CD4-positive, CD25-positive, alpha-beta regulatory T cell (primary cell): ENCODE data around the gene IREB2. TPM values are rescaled to one million over a fixed set of nuclear protein-coding genes. Genes with fewer than 3 reads are reported as not detected.
A peak's percentile ranks its signal among the peaks of the same experiment; 100 is the strongest.

ENCODE experiments used
- ATAC-seq, 2 donors: fragments of 150-1000 bp; cut with Tn5 transposase; one replicate each; pipeline ENCODE4 v1.10.0; 2021; ENCODE audit warnings: low read depth in 2 of 2, moderate number of reproducible peaks in 2 of 2, moderate library complexity in 1 of 2
- DNase-seq, 3 donors: peaks; one replicate each; pipeline versions ENCODE4 v3.0.0 to v3.0.0-alpha.2; 2012 to 2022; ENCODE audit warnings: mixed read lengths in 1 of 3
- H3K27ac ChIP-seq: one replicate; pipeline ENCODE4 v1.7.0; 2013; ENCODE audit warnings: mild to moderate bottlenecking, low read length; ENCODE audit not compliant: insufficient read depth, poor library complexity, severe bottlenecking
- H3K27me3 ChIP-seq: one replicate; pipeline ENCODE4 v1.7.0; 2013; ENCODE audit warnings: low read length; ENCODE audit not compliant: control insufficient read depth, insufficient read depth
- H3K36me3 ChIP-seq: one replicate; pipeline ENCODE4 v1.7.0; 2013; ENCODE audit warnings: mild to moderate bottlenecking, low read length, moderate library complexity; ENCODE audit not compliant: control insufficient read depth, insufficient read depth
- H3K4me1 ChIP-seq: 2 replicates; pipeline ENCODE4 v1.7.0; 2013; ENCODE audit warnings: mild to moderate bottlenecking, low read length; ENCODE audit not compliant: insufficient read depth, control insufficient read depth, poor library complexity, severe bottlenecking
- H3K4me3 ChIP-seq: one replicate; pipeline ENCODE4 v1.7.0; 2013; ENCODE audit warnings: low read depth, mild to moderate bottlenecking, low read length, moderate library complexity
- H3K9me3 ChIP-seq, 2 experiments: 1 replicate in 1 of 2; 2 replicates in 1 of 2; pipeline ENCODE4 v1.7.0; 2013; ENCODE audit warnings: low read length in 2 of 2, mild to moderate bottlenecking in 1 of 2, moderate library complexity in 1 of 2; ENCODE audit not compliant: control insufficient read depth in 2 of 2
- H3K27ac Mint-ChIP-seq, 3 donors: one replicate each; pipeline ENCODE4 v1.8.0; 2020 to 2022; ENCODE audit warnings: mild to moderate bottlenecking in 3 of 3, mixed read lengths in 3 of 3, moderate library complexity in 2 of 3
- H3K27me3 Mint-ChIP-seq: one replicate; pipeline ENCODE4 v1.8.0; 2022; ENCODE audit warnings: mild to moderate bottlenecking, mixed read lengths
- H3K36me3 Mint-ChIP-seq: one replicate; pipeline ENCODE4 v1.8.0; 2020; ENCODE audit warnings: mixed read lengths
- H3K4me1 Mint-ChIP-seq, 4 donors: one replicate each; pipeline ENCODE4 v1.8.0; 2020 to 2022; ENCODE audit warnings: mixed read lengths in 4 of 4, mild to moderate bottlenecking in 1 of 4
- H3K4me3 Mint-ChIP-seq, 4 donors: one replicate each; pipeline ENCODE4 v1.8.0; 2020 to 2022; ENCODE audit warnings: mild to moderate bottlenecking in 4 of 4, mixed read lengths in 4 of 4, moderate library complexity in 3 of 4
- H3K9me3 Mint-ChIP-seq, 7 donors: one replicate each; pipeline ENCODE4 v1.8.0; 2020 to 2022; ENCODE audit warnings: mixed read lengths in 7 of 7, mild to moderate bottlenecking in 3 of 7, moderate library complexity in 2 of 7
- polyA plus RNA-seq, 4 donors: library from polyadenylated mRNA; unstranded; fragments of 300-500 nt; fragmentation: Illumina TruSeq; gene quantifications; one replicate each; pipeline ENCODE4 v1.2.3, GENCODE V29; 2021
- total RNA-seq: library from RNA; stranded (reverse); gene quantifications from one replicate; pipeline ENCODE4 v1.2.3, GENCODE V29; 2022

Gene IREB2
- total and polyA plus RNA-seq, 5 donors from 2014 or later: 16.3 to 58.3 (median 18.7) TPM

DNA sequence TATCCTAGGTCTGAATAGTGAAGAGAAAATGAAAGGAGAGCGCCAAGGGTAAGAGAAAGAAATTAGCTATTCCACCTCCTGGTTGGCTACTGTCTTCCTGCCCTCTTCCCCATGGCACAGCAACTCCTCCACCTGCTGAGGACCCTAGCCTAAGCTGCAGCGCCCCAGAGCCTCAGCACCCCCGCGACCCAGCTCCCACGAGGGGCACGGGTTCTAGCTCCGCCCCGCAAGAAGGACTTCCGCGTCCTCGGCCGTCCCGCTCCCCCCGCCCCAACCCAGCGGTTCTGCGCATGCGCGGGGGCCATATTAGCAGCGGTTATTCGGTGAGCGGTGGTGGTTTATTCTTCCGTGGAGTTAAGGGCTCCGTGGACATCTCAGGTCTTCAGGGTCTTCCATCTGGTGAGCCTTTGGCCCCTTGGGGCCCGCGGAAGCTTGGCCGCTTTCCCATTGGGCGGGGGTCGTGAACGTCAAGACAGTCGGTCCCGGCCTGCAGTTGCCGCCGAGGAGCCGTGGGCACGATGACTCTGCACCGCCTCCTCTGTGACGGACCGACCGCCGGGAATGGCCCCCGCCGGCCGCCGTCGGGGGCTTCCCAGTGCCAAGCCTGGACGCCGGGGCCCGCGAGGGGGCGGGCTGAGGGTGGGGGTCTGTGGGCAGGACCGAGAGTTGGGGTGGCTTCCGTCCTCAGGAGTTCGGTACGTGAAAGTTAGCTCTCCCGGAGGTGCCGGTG is 102.3 kb downstream of the IREB2 start, which contains the start of gene PSMA4:
Gene PSMA4 (plus strand): TSS at position 304 of the 730 bp plus-strand sequence. CDS start 1,484 bp downstream, outside the sequence.
- Mint-ChIP-seq H3K36me3 (peaks cover 18% of the 10 kb centered on the region), H3K9me3 (no peaks in the 10 kb centered on the region), H3K4me1 (peaks cover 6 to 40% (median 26%) of the 10 kb centered on the region in 4 donors), H3K4me3 (peak within 1 kb of the TSS; percentile 88 to 97 (median 95)), H3K27me3 (peaks cover 6% of the 10 kb centered on the region), H3K27ac (peak within 1 kb of the TSS; percentile 96 to 99 (median 99))
- Histone ChIP-seq H3K4me3 (peak within 1 kb of the TSS; percentile 99), H3K27ac (peak within 1 kb of the TSS; percentile 96), H3K27me3 (no peaks in the 10 kb centered on the region), H3K9me3 (no peaks in the 10 kb centered on the region), H3K4me1 (peaks cover 31% of the 10 kb centered on the region), H3K36me3 (peaks cover 30% of the 10 kb centered on the region)
- ATAC-seq (peak; percentile 81 to 83), DNase-seq (peak; percentile 91 to 94 (median 94))

DNA sequence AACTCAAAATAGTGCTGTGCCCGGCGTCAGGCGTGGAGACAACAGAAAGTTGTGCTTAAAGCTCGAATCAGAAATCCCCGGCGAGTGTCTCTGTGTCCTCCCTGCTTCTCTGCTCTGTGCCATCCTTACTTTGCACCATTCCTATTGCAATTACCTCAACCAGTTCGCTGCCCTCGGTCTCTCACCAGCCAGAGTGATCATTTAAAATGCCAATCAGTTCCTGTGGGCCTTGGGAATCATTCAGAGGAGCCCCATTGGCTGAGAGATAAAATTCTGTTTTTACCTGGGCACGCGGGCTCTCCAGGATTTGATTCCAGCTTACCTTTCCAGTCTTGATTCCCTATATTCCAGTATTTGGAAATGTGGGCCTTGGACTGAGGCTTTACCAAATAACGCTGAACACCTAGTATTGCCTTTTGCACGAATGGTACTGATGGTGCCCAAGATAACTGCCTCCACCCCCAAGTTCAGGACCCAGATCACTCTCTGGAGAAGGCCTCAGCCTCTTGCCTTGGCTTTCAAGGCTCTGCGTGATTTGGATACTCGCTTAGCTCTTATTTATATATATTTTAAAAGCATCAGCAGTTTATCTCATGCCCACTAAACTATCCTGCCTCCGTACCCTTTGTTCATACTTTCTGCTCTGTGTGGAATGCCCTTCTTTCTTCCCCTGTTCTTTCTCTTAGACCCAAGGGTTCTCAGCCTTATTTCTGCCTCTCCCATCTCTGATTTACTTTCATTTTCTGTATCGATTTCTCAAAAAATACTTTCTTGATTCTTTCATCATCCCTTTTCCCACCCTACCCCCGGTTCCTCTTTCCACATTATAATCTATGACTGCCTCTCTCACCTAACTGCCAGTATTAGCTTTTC is 103.1 kb downstream of the IREB2 start:
- ATAC-seq: no peak
- no peaks in the 10 kb centered on the region for H3K27me3 ChIP-seq

GRCh38 chr15:78541744-78542034 is 103.7 kb downstream of the IREB2 start:
- H3K27me3 Mint-ChIP-seq: peaks cover 6% of the 10 kb centered on the region
- ATAC-seq (no peak), DNase-seq (no peak)
- no peaks in the 10 kb centered on the region for H3K9me3 Mint-ChIP-seq
- H3K27ac Mint-ChIP-seq: peak overlapping the region; percentile 69 to 99 (median 96)
- H3K4me1 Mint-ChIP-seq: peaks cover 6 to 45% (median 30%) of the 10 kb centered on the region in 4 donors
- H3K4me3 Mint-ChIP-seq: peak overlapping the region; percentile 88 to 97 (median 95)
- H3K36me3 Mint-ChIP-seq: peaks cover 25% of the 10 kb centered on the region
- Histone ChIP-seq H3K4me1 (peaks cover 31% of the 10 kb centered on the region), H3K36me3 (peaks cover 43% of the 10 kb centered on the region), H3K27me3 (no peaks in the 10 kb centered on the region), H3K27ac (peak overlapping the region; percentile 96), H3K4me3 (peak overlapping the region; percentile 99), H3K9me3 (no peaks in the 10 kb centered on the region)

More for the DNA sequence above, 103.1 kb downstream of the IREB2 start:
- Mint-ChIP-seq H3K4me1 (peaks cover 6 to 45% (median 29%) of the 10 kb centered on the region in 4 donors), H3K27ac (peak overlapping the region; percentile 95 to 99 (median 96)), H3K27me3 (peaks cover 6% of the 10 kb centered on the region), H3K9me3 (no peaks in the 10 kb centered on the region), H3K36me3 (peaks cover 25% of the 10 kb centered on the region), H3K4me3 (peak overlapping the region; percentile 88 to 97 (median 95))
- Histone ChIP-seq H3K4me3 (peak overlapping the region; percentile 99), H3K9me3 (no peaks in the 10 kb centered on the region), H3K4me1 (peaks cover 31% of the 10 kb centered on the region), H3K27ac (peak overlapping the region; percentile 96), H3K36me3 (peaks cover 38% of the 10 kb centered on the region)
- peak in 2 of 3 donors; percentile 10 to 43 for DNase-seq

DNA sequence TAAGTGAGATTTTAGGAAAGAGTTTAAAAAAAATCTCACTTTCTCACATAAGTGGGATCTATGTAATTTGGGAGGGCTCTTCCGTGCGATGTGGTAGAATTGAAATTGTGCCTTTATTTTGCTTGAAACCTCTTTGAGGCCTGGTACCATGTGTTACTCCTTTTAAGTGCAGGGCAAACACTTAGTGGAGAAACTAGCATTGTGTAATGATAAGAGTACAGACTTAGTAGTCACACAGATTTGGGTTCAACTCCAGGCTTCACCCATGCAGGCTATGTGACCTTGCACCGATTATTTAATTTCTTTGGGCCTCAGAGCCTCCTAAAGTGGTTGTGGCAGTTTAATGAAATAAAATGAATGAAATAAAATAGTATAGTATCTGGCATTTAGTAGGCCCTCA is 104.6 kb downstream of the IREB2 start:
- Histone ChIP-seq H3K27ac (peak overlapping the region; percentile 96), H3K27me3 (no peaks in the 10 kb centered on the region), H3K4me1 (peaks cover 31% of the 10 kb centered on the region), H3K9me3 (no peaks in the 10 kb centered on the region), H3K36me3 (peaks cover 53% of the 10 kb centered on the region), H3K4me3 (peak overlapping the region; percentile 99)
- Mint-ChIP-seq H3K36me3 (peaks cover 23% of the 10 kb centered on the region), H3K27me3 (peaks cover 6% of the 10 kb centered on the region), H3K4me3 (peak overlapping the region; percentile 74 to 97 (median 92)), H3K27ac (peak overlapping the region in 2 of 3 donors; percentile 69 to 99), H3K4me1 (peaks cover 6 to 45% (median 30%) of the 10 kb centered on the region in 4 donors), H3K9me3 (no peaks in the 10 kb centered on the region)
- no peak for ATAC-seq
- no peak for DNase-seq

DNA sequence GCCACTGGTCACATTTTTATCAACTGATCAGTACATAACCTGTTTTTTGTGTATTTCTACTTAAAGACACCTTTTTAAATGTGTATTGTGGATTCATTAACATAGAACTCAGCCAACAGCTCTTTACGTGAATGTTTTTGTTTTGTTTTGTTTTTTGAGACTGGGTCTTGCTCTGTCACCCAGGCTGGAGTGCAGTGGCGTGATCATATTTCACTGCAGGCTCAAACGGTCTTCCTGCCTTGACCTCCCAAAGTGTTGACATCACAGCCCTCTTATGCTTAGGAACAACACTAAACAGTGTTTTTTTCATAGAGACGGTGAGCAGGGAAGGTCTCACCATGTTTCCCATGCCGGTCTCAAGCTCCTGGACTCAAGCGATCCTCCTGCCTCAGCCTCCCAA is 112.2 kb downstream of the IREB2 start:
- DNase-seq (no peak), ATAC-seq (no peak)
- Mint-ChIP-seq H3K9me3 (no peaks in the 10 kb centered on the region), H3K4me1 (peaks cover 0 to 9% (median 4%) of the 10 kb centered on the region in 4 donors), H3K36me3 (peaks cover 36% of the 10 kb centered on the region), H3K4me3 (no peak overlapping the region), H3K27ac (no peak overlapping the region), H3K27me3 (no peaks in the 10 kb centered on the region)
- no peak overlapping the region for H3K27ac ChIP-seq
- no peaks in the 10 kb centered on the region for H3K27me3 ChIP-seq
- no peak overlapping the region for H3K4me3 ChIP-seq
- H3K36me3 ChIP-seq: peaks cover 58% of the 10 kb centered on the region
- no peaks in the 10 kb centered on the region for H3K9me3 ChIP-seq
- H3K4me1 ChIP-seq: no peaks in the 10 kb centered on the region

GRCh38 chr15:78550815-78551214 is 112.8 kb downstream of the IREB2 start:
- Mint-ChIP-seq H3K27ac (peak overlapping the region in 1 of 3 donors; percentile 23), H3K27me3 (no peaks in the 10 kb centered on the region), H3K4me3 (no peak overlapping the region), H3K36me3 (peaks cover 31% of the 10 kb centered on the region), H3K9me3 (no peaks in the 10 kb centered on the region), H3K4me1 (peaks cover 0 to 4% (median 2%) of the 10 kb centered on the region in 4 donors)
- H3K27me3 ChIP-seq: no peaks in the 10 kb centered on the region
- ATAC-seq: no peak
- peaks cover 52% of the 10 kb centered on the region for H3K36me3 ChIP-seq
- H3K9me3 ChIP-seq: no peaks in the 10 kb centered on the region
- H3K4me1 ChIP-seq: no peaks in the 10 kb centered on the region
- no peak overlapping the region for H3K27ac ChIP-seq
- H3K4me3 ChIP-seq: no peak overlapping the region
- no peak for DNase-seq
